Fibroblast of villous mesenchyme (primary cell): ENCODE data around the gene FBXL17. TPM values are rescaled to one million over a fixed set of nuclear protein-coding genes. Genes with fewer than 3 reads are reported as not detected.

Experiments used
- DNase-seq: peaks from one replicate; pipeline ENCODE4 v3.0.0-alpha.2; 2010; ENCODE audit warnings: low read depth
- H3K4me3 ChIP-seq: 2 replicates; pipeline ENCODE4 v1.5.1; 2011; ENCODE audit warnings: low read depth, mild to moderate bottlenecking, low read length
- total RNA-seq: library from RNA; depleted of rRNA; stranded (reverse); fragments of >200 nt; gene quantifications from 2 replicates; pipeline ENCODE4 v1.2.3, GENCODE V29; 2012
- TF ChIP-seq, protein P1 (sequence below): IDR thresholded peaks from 2 replicates; pipeline ENCODE4 v1.5.1; 2012; ENCODE audit warnings: low read depth, mild to moderate bottlenecking, low read length; ENCODE audit not compliant: insufficient read depth

FBXL17 gene
- total RNA-seq, 1 donor: 20.3 TPM

DNA sequence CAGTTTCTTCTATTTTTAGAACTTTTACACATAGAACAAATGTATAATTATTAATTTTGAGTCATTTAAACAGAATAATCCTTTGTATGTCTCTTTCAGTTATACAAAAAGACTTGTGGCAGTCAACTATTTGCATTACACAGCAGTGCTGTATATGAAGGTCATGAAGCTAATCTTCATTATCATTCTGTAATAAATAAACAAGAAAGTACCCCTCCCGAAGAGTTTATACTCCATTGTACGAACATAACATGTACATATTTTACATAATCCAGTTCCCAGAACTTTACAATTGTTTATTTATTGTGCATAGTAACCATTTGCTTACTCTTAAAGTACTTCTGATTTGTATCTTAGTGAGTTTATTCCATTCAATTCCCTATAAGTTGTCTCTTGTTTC, 267.9 kb downstream of the FBXL17 start:
- TF ChIP-seq, protein P1, sequence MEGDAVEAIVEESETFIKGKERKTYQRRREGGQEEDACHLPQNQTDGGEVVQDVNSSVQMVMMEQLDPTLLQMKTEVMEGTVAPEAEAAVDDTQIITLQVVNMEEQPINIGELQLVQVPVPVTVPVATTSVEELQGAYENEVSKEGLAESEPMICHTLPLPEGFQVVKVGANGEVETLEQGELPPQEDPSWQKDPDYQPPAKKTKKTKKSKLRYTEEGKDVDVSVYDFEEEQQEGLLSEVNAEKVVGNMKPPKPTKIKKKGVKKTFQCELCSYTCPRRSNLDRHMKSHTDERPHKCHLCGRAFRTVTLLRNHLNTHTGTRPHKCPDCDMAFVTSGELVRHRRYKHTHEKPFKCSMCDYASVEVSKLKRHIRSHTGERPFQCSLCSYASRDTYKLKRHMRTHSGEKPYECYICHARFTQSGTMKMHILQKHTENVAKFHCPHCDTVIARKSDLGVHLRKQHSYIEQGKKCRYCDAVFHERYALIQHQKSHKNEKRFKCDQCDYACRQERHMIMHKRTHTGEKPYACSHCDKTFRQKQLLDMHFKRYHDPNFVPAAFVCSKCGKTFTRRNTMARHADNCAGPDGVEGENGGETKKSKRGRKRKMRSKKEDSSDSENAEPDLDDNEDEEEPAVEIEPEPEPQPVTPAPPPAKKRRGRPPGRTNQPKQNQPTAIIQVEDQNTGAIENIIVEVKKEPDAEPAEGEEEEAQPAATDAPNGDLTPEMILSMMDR: no peak

DNA sequence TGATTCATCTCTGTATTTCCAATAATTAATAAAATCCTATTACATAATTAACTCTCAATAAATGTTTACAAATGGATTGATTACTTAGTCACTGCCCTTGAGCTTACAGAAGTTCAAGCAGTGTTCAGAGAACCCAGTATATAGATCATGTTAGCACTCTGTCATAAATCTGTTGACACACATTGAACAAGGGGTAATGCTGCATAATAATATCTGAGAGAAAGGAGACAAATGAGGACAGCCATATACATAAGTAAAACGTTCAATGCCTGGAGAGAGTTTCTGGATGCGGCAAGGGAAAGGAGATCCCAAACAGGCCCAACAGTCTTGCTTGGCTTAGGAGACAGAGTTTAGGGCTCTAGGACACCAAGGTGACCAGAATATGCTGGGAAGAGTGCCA, 270.2 kb downstream of the FBXL17 start:
- H3K4me3 ChIP-seq: no peak overlapping the region

More for the DNA sequence above, 267.9 kb downstream of the FBXL17 start:
- no peak for DNase-seq
- no peak overlapping the region for H3K4me3 ChIP-seq

DNA sequence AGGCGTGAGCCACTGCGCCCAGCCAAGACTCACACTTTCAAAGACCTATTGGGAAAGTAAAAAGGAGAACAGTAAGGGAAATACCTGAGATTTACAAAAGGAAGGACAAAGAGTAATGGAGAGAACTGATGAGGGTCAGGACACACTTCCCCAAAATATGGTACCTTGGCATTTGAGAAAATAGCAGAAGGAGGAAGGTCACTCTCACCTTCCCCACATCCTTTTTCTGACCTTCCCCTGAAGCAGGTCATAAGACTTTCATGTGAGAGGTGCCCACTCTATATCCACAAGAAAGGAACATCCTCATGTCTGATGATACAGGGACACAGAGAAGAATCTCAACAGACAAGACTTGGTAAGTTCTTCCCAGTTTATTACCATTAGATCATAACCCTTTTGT, 272.8 kb downstream of the FBXL17 start:
- no peak overlapping the region for H3K4me3 ChIP-seq
- DNase-seq: no peak
- TF ChIP-seq, protein P1: no peak

More for the DNA sequence above, 270.2 kb downstream of the FBXL17 start:
- DNase-seq: no peak
- TF ChIP-seq, protein P1: no peak

DNA sequence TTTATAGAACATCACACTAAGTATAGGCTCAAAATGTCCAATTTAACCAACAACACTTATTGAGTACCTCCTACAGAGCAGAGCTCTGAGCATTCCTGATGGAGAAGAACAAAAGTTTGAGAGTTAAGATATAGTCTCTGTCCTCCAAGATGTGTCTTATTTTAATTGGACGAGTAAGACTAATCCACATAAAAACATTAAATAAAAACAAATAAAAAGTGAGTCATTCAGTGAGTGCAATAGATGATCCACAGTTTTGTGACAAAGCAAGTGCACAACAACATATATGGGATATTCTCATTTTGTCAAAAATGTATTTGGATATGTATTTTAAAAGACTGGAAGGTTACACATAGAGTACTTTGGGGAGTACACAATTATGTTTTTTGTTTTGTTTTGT, 277.4 kb downstream of the FBXL17 start:
- TF ChIP-seq, protein P1: no peak
- H3K4me3 ChIP-seq: no peak overlapping the region
- no peak for DNase-seq

DNA sequence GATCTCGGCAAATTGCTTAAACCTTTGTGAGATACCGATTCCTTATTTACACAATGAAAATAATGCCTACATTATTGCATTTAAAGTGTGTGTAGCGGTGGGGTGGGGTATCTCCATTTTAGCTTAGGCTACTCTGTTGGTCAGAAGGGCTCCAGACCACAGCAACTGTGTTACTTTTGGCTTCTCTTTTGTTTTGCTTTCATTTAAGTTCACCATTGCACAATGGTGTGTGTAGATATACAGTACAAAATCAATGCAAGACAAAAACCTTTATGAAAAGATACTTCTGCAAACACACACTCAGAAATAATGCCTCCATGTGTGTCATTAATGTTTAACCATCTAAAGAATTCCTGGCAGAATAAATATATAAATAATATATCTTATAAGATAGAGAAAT, 279.4 kb downstream of the FBXL17 start:
- DNase-seq: no peak
- TF ChIP-seq, protein P1: no peak

DNA sequence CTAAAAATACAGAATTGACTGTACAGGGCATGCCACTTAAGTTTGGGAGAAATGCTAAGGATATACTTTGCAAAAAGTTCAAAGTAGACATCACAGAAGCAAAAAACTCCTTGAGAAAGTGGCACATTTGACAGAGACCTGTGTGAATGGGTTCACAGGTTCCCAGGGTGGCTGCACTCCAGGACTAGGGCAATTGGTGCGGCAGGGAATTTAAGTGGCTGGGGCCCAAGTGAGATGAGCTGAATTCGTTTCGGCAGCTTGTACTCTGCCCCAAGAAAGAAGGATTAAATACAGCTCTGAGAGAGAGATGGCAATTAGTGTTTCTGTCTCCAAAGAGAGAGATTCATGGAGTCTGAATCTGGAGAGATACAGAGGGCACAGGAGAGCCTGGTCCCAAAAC, 280.1 kb downstream of the FBXL17 start:
- no peak overlapping the region for H3K4me3 ChIP-seq
- TF ChIP-seq, protein P1: no peak

More for the DNA sequence above, 279.4 kb downstream of the FBXL17 start:
- no peak overlapping the region for H3K4me3 ChIP-seq

DNA sequence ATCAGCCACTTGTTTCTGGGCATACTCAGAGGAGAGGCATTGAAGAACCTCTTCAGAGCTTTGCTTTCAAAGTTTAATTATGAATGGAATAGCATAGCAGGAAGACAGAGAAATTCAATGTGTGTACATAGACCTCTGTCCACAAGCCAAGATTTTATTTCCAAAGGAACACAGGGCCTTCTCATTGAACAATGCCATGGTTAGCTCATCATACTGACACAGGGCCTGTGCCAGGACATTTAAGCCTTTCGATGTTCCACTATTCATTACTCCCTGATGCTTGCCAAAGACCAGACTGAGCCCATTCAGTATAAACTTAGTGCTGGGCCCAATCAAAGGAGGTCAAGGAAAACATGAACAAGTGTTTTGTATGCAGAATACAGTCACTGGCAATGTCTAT, 280.8 kb downstream of the FBXL17 start:
- TF ChIP-seq, protein P1: no peak
- DNase-seq: no peak
- H3K4me3 ChIP-seq: no peak overlapping the region

More for the DNA sequence above, 280.1 kb downstream of the FBXL17 start:
- no peak for DNase-seq
